ENCODE data around the gene CAPSL. TPM values are rescaled to one million over a fixed set of nuclear protein-coding genes. Genes with fewer than 3 reads are reported as not detected.
A peak's percentile ranks its signal among the peaks of the same experiment; 100 is the strongest.
"Not testable (repeated sequence)": the region's sequence is repeated elsewhere in the genome, so short reads cannot be mapped to it uniquely, and the experiment has no call there.

CAPSL gene
- total RNA-seq, 3 donors from 2014 or later = not detected

DNA sequence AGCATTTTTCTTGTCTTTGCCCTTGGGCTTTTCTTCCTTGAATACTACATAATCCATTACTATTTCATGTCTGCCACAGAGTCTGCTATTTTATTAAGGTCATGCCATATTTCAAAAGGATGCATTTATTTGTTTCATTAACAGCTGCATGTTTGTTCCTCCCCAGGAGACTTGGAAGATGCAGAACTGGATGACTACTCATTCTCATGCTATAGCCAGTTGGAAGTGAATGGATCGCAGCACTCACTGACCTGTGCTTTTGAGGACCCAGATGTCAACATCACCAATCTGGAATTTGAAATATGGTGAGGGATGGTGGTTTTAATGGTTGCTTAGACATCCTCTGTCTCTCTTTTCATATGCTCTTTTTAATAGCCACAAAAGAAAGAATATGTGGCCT, 77.7 kb downstream of the CAPSL start:
- DNase-seq (ENCODE audit: low spot score in 2 of 2) = no peak
- no peaks in the 10 kb centered on the region for H3K9me3 ChIP-seq
- no peaks in the 10 kb centered on the region for H3K27me3 ChIP-seq
- intact Hi-C loops (cut with DNase I; ENCODE audit: low total_unique reads) = no loop called here
- H3K4me1 ChIP-seq = no peaks in the 10 kb centered on the region
- no peak overlapping the region for H3K4me3 ChIP-seq
- H3K36me3 ChIP-seq = no peaks in the 10 kb centered on the region
- TF ChIP-seq, protein P1, sequence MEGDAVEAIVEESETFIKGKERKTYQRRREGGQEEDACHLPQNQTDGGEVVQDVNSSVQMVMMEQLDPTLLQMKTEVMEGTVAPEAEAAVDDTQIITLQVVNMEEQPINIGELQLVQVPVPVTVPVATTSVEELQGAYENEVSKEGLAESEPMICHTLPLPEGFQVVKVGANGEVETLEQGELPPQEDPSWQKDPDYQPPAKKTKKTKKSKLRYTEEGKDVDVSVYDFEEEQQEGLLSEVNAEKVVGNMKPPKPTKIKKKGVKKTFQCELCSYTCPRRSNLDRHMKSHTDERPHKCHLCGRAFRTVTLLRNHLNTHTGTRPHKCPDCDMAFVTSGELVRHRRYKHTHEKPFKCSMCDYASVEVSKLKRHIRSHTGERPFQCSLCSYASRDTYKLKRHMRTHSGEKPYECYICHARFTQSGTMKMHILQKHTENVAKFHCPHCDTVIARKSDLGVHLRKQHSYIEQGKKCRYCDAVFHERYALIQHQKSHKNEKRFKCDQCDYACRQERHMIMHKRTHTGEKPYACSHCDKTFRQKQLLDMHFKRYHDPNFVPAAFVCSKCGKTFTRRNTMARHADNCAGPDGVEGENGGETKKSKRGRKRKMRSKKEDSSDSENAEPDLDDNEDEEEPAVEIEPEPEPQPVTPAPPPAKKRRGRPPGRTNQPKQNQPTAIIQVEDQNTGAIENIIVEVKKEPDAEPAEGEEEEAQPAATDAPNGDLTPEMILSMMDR (IDR thresholded peaks at IDR 0.05) = no peak
- TF ChIP-seq POLR2A (IDR thresholded peaks at IDR 0.05) (no peak), POLR2AphosphoS5 (IDR thresholded peaks at IDR 0.05) (no peak)
- no peak overlapping the region for H3K27ac ChIP-seq

DNA sequence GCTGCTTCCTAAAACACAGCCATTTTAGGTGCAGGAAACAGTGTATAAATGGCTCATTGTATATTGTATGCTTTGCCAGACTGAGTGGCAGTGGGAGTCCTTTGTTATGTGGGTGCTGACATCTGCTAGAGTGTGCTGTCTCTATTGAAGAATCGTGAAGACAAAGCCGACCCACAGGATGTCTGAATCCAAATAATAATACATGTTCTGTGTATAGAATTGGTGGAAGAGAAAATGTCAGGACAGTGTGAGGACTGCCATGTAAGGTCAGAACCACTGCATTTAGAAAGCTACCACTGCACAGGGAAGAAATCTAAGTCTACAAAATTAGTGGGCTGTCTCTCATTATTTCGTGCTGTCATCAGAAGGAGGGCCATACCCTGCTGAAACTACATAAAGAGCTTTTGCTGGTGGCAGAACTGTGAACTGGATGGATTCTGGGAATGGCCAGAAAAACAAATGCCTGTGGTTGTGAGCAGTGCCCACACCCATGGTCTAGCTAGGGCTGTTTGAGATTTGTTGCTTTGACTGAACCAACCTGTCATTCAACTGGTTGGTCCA, 79.2 kb downstream of the CAPSL start:
- Histone ChIP-seq H3K36me3 (no peaks in the 10 kb centered on the region), H3K4me1 (no peaks in the 10 kb centered on the region), H3K9me3 (no peaks in the 10 kb centered on the region), H3K27me3 (no peaks in the 10 kb centered on the region), H3K27ac (no peak overlapping the region), H3K4me3 (peak overlapping the region in 1 of 3 donors; percentile 5)
- intact Hi-C loops (cut with DNase I; ENCODE audit: low total_unique reads) = no loop called here
- no peak for DNase-seq (ENCODE audit: low spot score in 2 of 2)
- TF ChIP-seq POLR2AphosphoS5 (IDR thresholded peaks at IDR 0.05) = no peak

GRCh38 chr5:35857606-35858205, 80.7 kb downstream of the CAPSL start:
- Histone ChIP-seq H3K9me3 (no peaks in the 10 kb centered on the region), H3K4me3 (no peak overlapping the region), H3K27ac (no peak overlapping the region), H3K4me1 (no peaks in the 10 kb centered on the region), H3K27me3 (no peaks in the 10 kb centered on the region), H3K36me3 (no peaks in the 10 kb centered on the region)
- no peak for TF ChIP-seq POLR2A (IDR thresholded peaks at IDR 0.05)
- TF ChIP-seq, protein P1 (IDR thresholded peaks at IDR 0.05) = no peak
- TF ChIP-seq POLR2AphosphoS5 (IDR thresholded peaks at IDR 0.05) = no peak
- intact Hi-C loops (cut with DNase I; ENCODE audit: low total_unique reads) = no loop called here
- DNase-seq (ENCODE audit: low spot score in 2 of 2) = no peak

GRCh38 chr5:35856765-35857351, 81.6 kb downstream of the CAPSL start, which contains the start of gene IL7R:
Gene IL7R, plus strand, starts transcription at chr5:35856891. Its CDS starts 87 bp downstream, at chr5:35856978.
- no peak within 1 kb of the TSS for H3K27ac ChIP-seq
- TF ChIP-seq POLR2AphosphoS5 (IDR thresholded peaks at IDR 0.05) = no peak
- TF ChIP-seq, protein P1 (IDR thresholded peaks at IDR 0.05) = no peak
- TF ChIP-seq POLR2A (IDR thresholded peaks at IDR 0.05) = no peak
- H3K36me3 ChIP-seq = no peaks in the 10 kb centered on the region
- no peak for DNase-seq (ENCODE audit: low spot score in 2 of 2)
- H3K27me3 ChIP-seq = no peaks in the 10 kb centered on the region
- no peaks in the 10 kb centered on the region for H3K9me3 ChIP-seq
- peak within 1 kb of the TSS in 1 of 3 donors; percentile 8 for H3K4me3 ChIP-seq
- H3K4me1 ChIP-seq = no peaks in the 10 kb centered on the region
- intact Hi-C loops (cut with DNase I; ENCODE audit: low total_unique reads) = no loop called here

GRCh38 chr5:35856186-35856764, 82.1 kb downstream of the CAPSL start:
- not testable (repeated sequence) for H3K4me1 ChIP-seq; DNase-seq (ENCODE audit: low spot score in 2 of 2)
- peak overlapping the region in 1 of 3 donors; percentile 8 for H3K4me3 ChIP-seq

DNA sequence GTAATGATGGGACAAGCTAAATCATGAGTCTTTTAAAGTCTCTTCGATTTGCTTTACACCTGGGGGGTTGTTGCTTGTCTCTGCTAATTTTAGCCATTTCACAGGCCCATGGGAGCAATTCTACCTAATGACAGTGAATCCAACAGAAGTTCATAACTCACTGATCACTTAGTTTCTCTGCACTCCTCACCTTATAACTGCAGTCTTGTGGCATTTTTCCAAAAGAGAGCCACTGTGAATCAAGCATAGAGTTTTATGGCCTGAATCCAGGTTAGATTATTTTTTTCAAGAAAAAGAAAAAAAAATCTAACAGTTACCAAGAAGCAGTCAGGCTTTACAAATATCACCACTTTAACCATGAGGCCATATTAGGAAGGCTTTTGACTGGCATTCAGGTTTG, 83.2 kb downstream of the CAPSL start:
- no peaks in the 10 kb centered on the region for H3K36me3 ChIP-seq
- TF ChIP-seq POLR2AphosphoS5 (IDR thresholded peaks at IDR 0.05) (no peak), POLR2A (IDR thresholded peaks at IDR 0.05) (no peak)
- TF ChIP-seq, protein P1 (IDR thresholded peaks at IDR 0.05) = no peak
- H3K4me1 ChIP-seq = no peaks in the 10 kb centered on the region
- H3K27ac ChIP-seq = no peak overlapping the region
- H3K9me3 ChIP-seq = no peaks in the 10 kb centered on the region
- H3K4me3 ChIP-seq = no peak overlapping the region
- no peak for DNase-seq (ENCODE audit: low spot score in 2 of 2)
- intact Hi-C loops (cut with DNase I; ENCODE audit: low total_unique reads) = no loop called here
- H3K27me3 ChIP-seq = no peaks in the 10 kb centered on the region

More at GRCh38 chr5:35856186-35856764, 82.1 kb downstream of the CAPSL start:
- intact Hi-C loops (cut with DNase I; ENCODE audit: low total_unique reads); H3K27me3 ChIP-seq; H3K9me3 ChIP-seq; H3K27ac ChIP-seq; H3K36me3 ChIP-seq: not testable (repeated sequence)
